ENCODE data around the gene FARP2. TPM values are rescaled to one million over a fixed set of nuclear protein-coding genes. Genes with fewer than 3 reads are reported as not detected.
"Not testable (repeated sequence)": the region's sequence is repeated elsewhere in the genome, so short reads cannot be mapped to it uniquely, and the experiment has no call there.

The FARP2 gene
- total RNA-seq, 5 donors from 2014 or later (not counting 1 experiment from before 2014, with no cell fraction given): 15.8 to 27.5 (median 18.5) TPM

DNA sequence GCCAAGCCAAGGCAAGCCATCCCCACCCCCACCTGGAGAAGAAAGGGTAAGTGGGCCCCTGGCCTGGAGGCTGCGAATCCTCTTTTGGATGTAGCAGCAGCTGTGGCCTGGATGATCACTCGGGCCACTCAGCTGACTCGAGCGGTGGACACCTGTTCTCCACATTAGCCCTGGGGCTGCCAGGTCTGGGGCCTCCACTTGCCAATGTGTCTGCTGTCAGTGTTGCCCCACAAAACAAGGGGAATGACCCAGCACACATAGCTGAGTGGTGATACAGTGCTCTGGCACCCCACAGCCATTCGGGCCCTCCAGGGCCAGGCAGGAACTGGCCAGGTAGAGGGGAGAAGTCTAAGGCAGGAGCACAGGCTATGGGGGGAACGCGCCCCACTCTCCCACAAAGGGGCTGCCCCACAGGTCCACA is 149.7 kb downstream of the FARP2 start:
- H3K27ac ChIP-seq (ENCODE audit: low read length): no peak overlapping the region
- Mint-ChIP-seq H3K4me1 (peaks cover 17 to 30% (median 29%) of the 10 kb centered on the region in 3 donors), H3K4me3 (no peak overlapping the region), H3K27me3 (no peaks in the 10 kb centered on the region), H3K9me3 (no peaks in the 10 kb centered on the region), H3K27ac (no peak overlapping the region), H3K36me3 (no peaks in the 10 kb centered on the region)
- H3K9me3 ChIP-seq: no peaks in the 10 kb centered on the region
- CTCF ChIA-PET: no interaction called here
- POLR2A ChIA-PET: no interaction called here
- no peak overlapping the region for H3K4me3 ChIP-seq (ENCODE audit: control insufficient read depth in 1 of 2, extremely low read depth in 1 of 2, low read length in 1 of 2)
- ATAC-seq (replicated peaks in 1 of 4) (no peak), DNase-seq (no peak)
- H3K27me3 ChIP-seq (replicated peaks in 1 of 2; ENCODE audit: control insufficient read depth in 2 of 2, extremely low read depth in 1 of 2, insufficient read depth in 2 of 2, low read length in 1 of 2): peaks cover 0 to 3% of the 10 kb centered on the region in 2 experiments
- 96% methylated on average over 4 of the region's 7 CpGs for WGBS (ENCODE audit: insufficient coverage)
- H3K36me3 ChIP-seq (ENCODE audit: control insufficient read depth in 2 of 2, extremely low read depth in 1 of 2, insufficient read depth in 1 of 2, low read length in 1 of 2): peaks cover under 1 to 4% of the 10 kb centered on the region in 2 donors
- H3K4me1 ChIP-seq (ENCODE audit: control insufficient read depth in 1 of 2, extremely low read depth in 1 of 2, insufficient read depth in 2 of 2, low read length in 2 of 2): peaks cover 4 to 37% of the 10 kb centered on the region in 2 experiments

DNA sequence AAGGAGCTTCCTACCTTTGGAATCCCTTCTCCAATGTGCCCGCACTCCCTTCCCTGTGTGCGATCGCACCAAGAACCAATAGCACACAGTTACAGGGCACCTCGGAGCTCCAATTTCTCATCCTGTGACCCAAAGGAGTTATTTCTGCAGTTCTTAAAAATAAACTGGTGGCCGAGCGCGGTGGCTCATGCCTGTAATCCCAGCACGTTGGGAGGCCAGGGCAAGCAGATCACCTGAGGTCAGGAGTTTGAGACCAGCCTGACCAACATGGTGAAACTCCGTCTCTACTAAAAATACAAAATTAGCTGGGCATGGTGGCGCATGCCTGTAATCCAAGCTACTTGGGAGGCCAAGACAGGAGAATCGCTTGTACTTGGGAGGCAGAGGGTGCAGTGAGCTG is 150.2 kb downstream of the FARP2 start:
- 96% methylated on average over 9 of the region's 11 CpGs for WGBS (ENCODE audit: insufficient coverage)
- H3K36me3 Mint-ChIP-seq; CTCF ChIA-PET; H3K9me3 Mint-ChIP-seq; ATAC-seq (replicated peaks in 1 of 4); DNase-seq; POLR2A ChIA-PET; H3K27me3 Mint-ChIP-seq; H3K27ac Mint-ChIP-seq; H3K9me3 ChIP-seq; H3K36me3 ChIP-seq (ENCODE audit: control insufficient read depth in 2 of 2, extremely low read depth in 1 of 2, insufficient read depth in 1 of 2, low read length in 1 of 2); H3K4me3 ChIP-seq (ENCODE audit: control insufficient read depth in 1 of 2, extremely low read depth in 1 of 2, low read length in 1 of 2); H3K27me3 ChIP-seq (replicated peaks in 1 of 2; ENCODE audit: control insufficient read depth in 2 of 2, extremely low read depth in 1 of 2, insufficient read depth in 2 of 2, low read length in 1 of 2); H3K27ac ChIP-seq (ENCODE audit: low read length): not testable (repeated sequence)
- H3K4me1 ChIP-seq (ENCODE audit: control insufficient read depth in 1 of 2, extremely low read depth in 1 of 2, insufficient read depth in 2 of 2, low read length in 2 of 2): peaks cover 4 to 37% of the 10 kb centered on the region in 2 experiments
- Mint-ChIP-seq H3K4me1 (peaks cover 17 to 30% (median 29%) of the 10 kb centered on the region in 3 donors), H3K4me3 (peak overlapping the region in 2 of 3 donors; percentile 74 to 78)

DNA sequence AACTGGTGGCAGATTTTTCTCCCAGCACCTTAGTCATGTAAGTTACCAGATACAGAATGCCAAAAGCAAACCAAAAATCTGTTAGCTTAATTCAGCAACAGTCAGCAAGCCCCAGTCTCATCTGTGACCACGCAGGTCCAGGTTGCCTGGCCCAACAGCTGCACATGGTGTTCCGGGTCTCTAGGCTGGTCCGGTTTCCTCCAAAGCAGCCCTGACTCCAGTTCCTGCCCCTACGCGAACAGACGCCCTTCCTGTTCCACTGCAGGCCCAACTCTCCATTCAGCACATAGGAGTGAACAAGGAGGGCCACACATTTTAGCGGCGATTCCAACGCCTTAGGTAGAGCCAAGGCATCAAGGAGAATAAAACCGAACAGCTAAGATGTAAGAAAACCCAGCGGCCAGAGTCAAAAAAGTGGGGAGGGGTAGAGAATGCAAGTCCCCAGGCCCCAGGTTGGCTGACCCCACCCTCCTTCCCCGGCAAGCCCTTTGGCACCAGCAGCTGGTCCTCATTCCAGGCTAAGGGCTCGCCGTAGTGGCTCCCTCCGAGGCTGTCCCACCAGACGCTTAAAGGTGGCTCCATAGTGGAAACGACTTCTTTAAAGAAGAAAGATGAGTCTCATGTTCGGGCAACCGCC is 150.8 kb downstream of the FARP2 start:
- DNase-seq (no peak), ATAC-seq (replicated peaks in 1 of 4) (no peak)
- ChIA-PET CTCF (no interaction called here), POLR2A (interaction anchor here in 1 of 2 donors (0.6 kb wide), 1 partner anchor 8 kb away, joined by 3 read pairs; no protein-coding TSS in a partner anchor)
- peaks cover 0 to 2% of the 10 kb centered on the region in 2 donors for H3K27me3 Mint-ChIP-seq
- Histone ChIP-seq H3K4me1 (ENCODE audit: control insufficient read depth in 1 of 2, extremely low read depth in 1 of 2, insufficient read depth in 2 of 2, low read length in 2 of 2) (peaks cover 4 to 37% of the 10 kb centered on the region in 2 experiments), H3K27me3 (replicated peaks in 1 of 2; ENCODE audit: control insufficient read depth in 2 of 2, extremely low read depth in 1 of 2, insufficient read depth in 2 of 2, low read length in 1 of 2) (peaks cover 0 to 3% of the 10 kb centered on the region in 2 experiments), H3K36me3 (ENCODE audit: control insufficient read depth in 2 of 2, extremely low read depth in 1 of 2, insufficient read depth in 1 of 2, low read length in 1 of 2) (no peaks in the 10 kb centered on the region), H3K4me3 (ENCODE audit: control insufficient read depth in 1 of 2, extremely low read depth in 1 of 2, low read length in 1 of 2) (peak overlapping the region; percentile 45 to 63), H3K27ac (ENCODE audit: low read length) (no peak overlapping the region), H3K9me3 (no peaks in the 10 kb centered on the region)
- 87% methylated on average over 15 of the region's 19 CpGs for WGBS (ENCODE audit: insufficient coverage)
- no peaks in the 10 kb centered on the region for H3K9me3 Mint-ChIP-seq
- peak overlapping the region in 1 of 2 donors; percentile 43 for H3K27ac Mint-ChIP-seq
- no peaks in the 10 kb centered on the region for H3K36me3 Mint-ChIP-seq
- H3K4me3 Mint-ChIP-seq: peak overlapping the region; percentile 74 to 79 (median 78)
- H3K4me1 Mint-ChIP-seq: peaks cover 17 to 30% (median 29%) of the 10 kb centered on the region in 3 donors

DNA sequence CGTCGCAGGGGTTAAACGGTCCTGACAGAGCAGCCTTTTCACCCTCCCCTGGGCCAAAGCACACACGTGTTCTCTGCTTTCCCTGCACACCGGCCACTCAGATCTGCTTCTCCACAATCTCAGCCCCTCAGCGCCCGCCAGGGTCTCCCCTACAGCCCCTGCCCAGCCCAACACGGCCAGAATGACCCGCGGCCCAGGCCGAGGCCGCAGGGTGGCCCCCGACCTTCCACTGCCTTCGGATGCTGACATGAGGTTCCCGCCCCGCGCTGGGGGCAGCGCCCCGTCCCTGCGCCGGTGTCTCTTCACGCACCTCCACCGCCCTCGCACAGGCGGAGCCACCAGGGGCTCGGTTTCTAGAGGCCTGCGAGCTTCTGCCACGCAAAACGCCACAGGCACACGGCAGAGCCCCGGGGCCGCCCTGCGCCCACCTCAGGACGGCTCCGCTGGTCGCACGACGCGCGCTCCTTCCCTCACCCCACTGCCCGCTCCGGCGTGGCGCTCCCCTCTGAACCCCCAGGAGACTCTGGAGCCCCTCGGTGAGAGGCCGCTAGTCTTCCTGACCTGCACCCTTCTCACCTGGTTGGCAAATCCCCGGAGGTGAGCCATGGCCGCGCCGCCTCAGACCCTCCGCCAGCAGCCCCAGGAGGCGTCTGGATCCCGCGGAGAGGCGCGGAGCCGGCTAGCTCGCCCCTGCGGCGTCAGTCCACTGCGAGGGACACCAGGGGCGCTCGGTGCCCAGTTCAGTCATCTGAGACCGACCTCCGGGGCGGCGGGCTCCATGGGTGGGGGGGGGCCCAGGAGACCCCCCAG is 151.6 kb downstream of the FARP2 start:
- Mint-ChIP-seq H3K4me1 (peaks cover 17 to 30% (median 29%) of the 10 kb centered on the region in 3 donors), H3K27ac (peak overlapping the region; percentile 28 to 43), H3K4me3 (peak overlapping the region; percentile 74 to 79 (median 78)), H3K9me3 (no peaks in the 10 kb centered on the region), H3K36me3 (no peaks in the 10 kb centered on the region), H3K27me3 (peaks cover 0 to 2% of the 10 kb centered on the region in 2 donors)
- peak overlapping the region; percentile 45 to 63 for H3K4me3 ChIP-seq (ENCODE audit: control insufficient read depth in 1 of 2, extremely low read depth in 1 of 2, low read length in 1 of 2)
- ChIA-PET POLR2A (no interaction called here), CTCF (interaction anchor here in 1 of 2 donors (0.6 kb wide), 1 partner anchor 151 kb away, joined by 3 read pairs; no protein-coding TSS in a partner anchor)
- 4% methylated on average over 67 of the region's 67 CpGs for WGBS (ENCODE audit: insufficient coverage)
- no peak overlapping the region for H3K27ac ChIP-seq (ENCODE audit: low read length)
- H3K4me1 ChIP-seq (ENCODE audit: control insufficient read depth in 1 of 2, extremely low read depth in 1 of 2, insufficient read depth in 2 of 2, low read length in 2 of 2): peaks cover 4 to 37% of the 10 kb centered on the region in 2 experiments
- H3K36me3 ChIP-seq (ENCODE audit: control insufficient read depth in 2 of 2, extremely low read depth in 1 of 2, insufficient read depth in 1 of 2, low read length in 1 of 2): no peaks in the 10 kb centered on the region
- no peaks in the 10 kb centered on the region for H3K9me3 ChIP-seq
- peaks cover 0 to 3% of the 10 kb centered on the region in 2 experiments for H3K27me3 ChIP-seq (replicated peaks in 1 of 2; ENCODE audit: control insufficient read depth in 2 of 2, extremely low read depth in 1 of 2, insufficient read depth in 2 of 2, low read length in 1 of 2)
- ATAC-seq (replicated peaks in 1 of 4) (peak; percentile 5 to 20 (median 10)), DNase-seq (peak in 23 of 35 experiments; percentile 6 to 42 (median 22))

DNA sequence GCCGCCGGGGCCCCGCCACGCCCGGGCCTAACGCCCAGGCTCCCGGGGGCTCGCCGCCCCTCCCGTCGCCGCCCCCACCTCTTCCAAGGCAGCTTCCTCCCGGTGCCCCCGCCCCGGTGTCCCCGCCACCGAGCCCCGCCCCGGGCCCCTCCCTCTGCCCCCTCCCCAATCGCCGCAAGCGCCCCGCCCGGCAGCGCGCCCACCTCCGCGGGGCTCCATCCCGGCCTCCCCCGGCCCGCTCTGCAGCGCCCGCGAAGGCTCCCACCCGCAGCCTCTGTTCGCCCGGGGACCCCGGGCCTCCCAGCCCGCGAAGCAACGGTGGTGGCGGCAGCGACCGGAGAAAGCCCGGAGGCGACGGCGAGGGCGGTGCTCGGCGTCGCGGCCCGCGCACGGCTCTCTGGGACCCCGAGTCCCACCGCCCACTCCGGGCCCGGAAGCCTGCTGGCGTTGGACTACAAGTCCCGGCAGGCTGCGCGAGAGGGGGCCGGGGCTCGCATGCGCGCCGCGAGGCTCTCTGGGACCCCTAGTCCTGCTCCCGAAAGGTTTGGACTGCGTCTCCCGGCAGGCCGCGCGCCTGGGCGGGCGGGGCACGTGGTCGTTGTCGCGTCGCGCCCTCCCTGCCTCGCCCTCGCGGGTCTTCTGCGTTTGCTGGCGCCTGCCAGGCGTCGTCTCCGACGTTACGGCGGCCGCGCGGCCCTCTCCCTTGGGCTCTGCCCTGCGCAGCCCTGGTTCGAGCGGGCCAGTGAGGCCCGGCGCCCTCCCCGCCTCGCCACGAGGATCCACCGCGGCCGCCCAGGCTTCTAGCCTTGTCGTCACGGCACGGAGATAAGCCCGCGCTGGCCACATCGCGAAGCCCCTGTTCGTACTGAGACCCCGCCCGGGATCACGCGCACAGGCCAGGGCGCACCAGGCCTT is 152.4 kb downstream of the FARP2 start, which contains the start of gene STK25:
TSS of gene STK25 (minus strand) at position 345 of the 915 bp plus-strand sequence. CDS start 549 bp downstream, outside the sequence.
- H3K36me3 Mint-ChIP-seq: no peaks in the 10 kb centered on the region
- DNase-seq (peak; percentile 93 to 98 (median 96)), ATAC-seq (replicated peaks in 1 of 4) (peak; percentile 92 to 94 (median 93))
- Histone ChIP-seq H3K27ac (ENCODE audit: low read length) (peak within 1 kb of the TSS; percentile 51), H3K9me3 (no peaks in the 10 kb centered on the region), H3K4me3 (ENCODE audit: control insufficient read depth in 1 of 2, extremely low read depth in 1 of 2, low read length in 1 of 2) (peak within 1 kb of the TSS; percentile 56 to 63), H3K4me1 (ENCODE audit: control insufficient read depth in 1 of 2, extremely low read depth in 1 of 2, insufficient read depth in 2 of 2, low read length in 2 of 2) (peaks cover 4 to 37% of the 10 kb centered on the region in 2 experiments), H3K36me3 (ENCODE audit: control insufficient read depth in 2 of 2, extremely low read depth in 1 of 2, insufficient read depth in 1 of 2, low read length in 1 of 2) (no peaks in the 10 kb centered on the region), H3K27me3 (replicated peaks in 1 of 2; ENCODE audit: control insufficient read depth in 2 of 2, extremely low read depth in 1 of 2, insufficient read depth in 2 of 2, low read length in 1 of 2) (peaks cover 0 to 3% of the 10 kb centered on the region in 2 experiments)
- H3K9me3 Mint-ChIP-seq: no peaks in the 10 kb centered on the region
- H3K27me3 Mint-ChIP-seq: peaks cover 0 to 2% of the 10 kb centered on the region in 2 donors
- peaks cover 17 to 30% (median 29%) of the 10 kb centered on the region in 3 donors for H3K4me1 Mint-ChIP-seq
- CTCF ChIA-PET: interaction anchor here in 1 of 2 donors (0.6 to 1.1 kb wide), 2 partner anchors 100 to 150 kb away, joined by 3 to 4 read pairs; no protein-coding TSS in a partner anchor
- peak within 1 kb of the TSS; percentile 70 to 80 for H3K27ac Mint-ChIP-seq
- WGBS (ENCODE audit: insufficient coverage): under 1% methylated on average over 108 of the region's 122 CpGs
- peak within 1 kb of the TSS; percentile 74 to 80 (median 78) for H3K4me3 Mint-ChIP-seq
- POLR2A ChIA-PET: no interaction called here

All from T-cell (primary cell).